ENCODE measurements around the gene HOXA11.

Gene HOXA11

GRCh38 chr7:27171637-27172314 is 13.3 kb downstream of the HOXA11 start:
- Histone ChIP-seq H3K4me3 (ENCODE audit: low read length) (no peak overlapping the region), H3K4me1 (ENCODE audit: control insufficient read depth, insufficient read depth, low read length) (peaks cover 4% of the 10 kb centered on the region; the same call in 1 of the 2 replicates), H3K27me3 (ENCODE audit: control insufficient read depth, insufficient read depth, low read length) (peaks cover 92% of the 10 kb centered on the region), H3K36me3 (ENCODE audit: control insufficient read depth, insufficient read depth, low read length) (no peaks in the 10 kb centered on the region), H3K9me3 (ENCODE audit: control insufficient read depth, insufficient read depth, low read length) (no peaks in the 10 kb centered on the region), H3K27ac (ENCODE audit: low read length) (no peak overlapping the region)
- no peak for DNase-seq (ENCODE audit: low read depth, low spot score)
- WGBS (ENCODE audit: insufficient coverage, insufficient read length): no CpG with 5 or more reads among the region's 30 CpGs

GRCh38 chr7:27171325-27171636 is 13.8 kb downstream of the HOXA11 start:
- DNase-seq (ENCODE audit: low read depth, low spot score): no peak
- Histone ChIP-seq H3K36me3 (ENCODE audit: control insufficient read depth, insufficient read depth, low read length) (no peaks in the 10 kb centered on the region), H3K4me1 (ENCODE audit: control insufficient read depth, insufficient read depth, low read length) (peaks cover 4% of the 10 kb centered on the region; the same call in 1 of the 2 replicates), H3K4me3 (ENCODE audit: low read length) (no peak overlapping the region), H3K27me3 (ENCODE audit: control insufficient read depth, insufficient read depth, low read length) (peaks cover 92% of the 10 kb centered on the region), H3K27ac (ENCODE audit: low read length) (no peak overlapping the region), H3K9me3 (ENCODE audit: control insufficient read depth, insufficient read depth, low read length) (no peaks in the 10 kb centered on the region)
- WGBS (ENCODE audit: insufficient coverage, insufficient read length): no CpG with 5 or more reads among the region's 8 CpGs

GRCh38 chr7:27170426-27171324 is 14.4 kb downstream of the HOXA11 start:
- no CpG with 5 or more reads among the region's 11 CpGs for WGBS (ENCODE audit: insufficient coverage, insufficient read length)
- Histone ChIP-seq H3K36me3 (ENCODE audit: control insufficient read depth, insufficient read depth, low read length) (no peaks in the 10 kb centered on the region), H3K4me3 (ENCODE audit: low read length) (no peak overlapping the region), H3K27ac (ENCODE audit: low read length) (no peak overlapping the region), H3K27me3 (ENCODE audit: control insufficient read depth, insufficient read depth, low read length) (peaks cover 92% of the 10 kb centered on the region), H3K4me1 (ENCODE audit: control insufficient read depth, insufficient read depth, low read length) (peaks cover 4% of the 10 kb centered on the region; the same call in 1 of the 2 replicates), H3K9me3 (ENCODE audit: control insufficient read depth, insufficient read depth, low read length) (no peaks in the 10 kb centered on the region)
- DNase-seq (ENCODE audit: low read depth, low spot score): no peak

DNA sequence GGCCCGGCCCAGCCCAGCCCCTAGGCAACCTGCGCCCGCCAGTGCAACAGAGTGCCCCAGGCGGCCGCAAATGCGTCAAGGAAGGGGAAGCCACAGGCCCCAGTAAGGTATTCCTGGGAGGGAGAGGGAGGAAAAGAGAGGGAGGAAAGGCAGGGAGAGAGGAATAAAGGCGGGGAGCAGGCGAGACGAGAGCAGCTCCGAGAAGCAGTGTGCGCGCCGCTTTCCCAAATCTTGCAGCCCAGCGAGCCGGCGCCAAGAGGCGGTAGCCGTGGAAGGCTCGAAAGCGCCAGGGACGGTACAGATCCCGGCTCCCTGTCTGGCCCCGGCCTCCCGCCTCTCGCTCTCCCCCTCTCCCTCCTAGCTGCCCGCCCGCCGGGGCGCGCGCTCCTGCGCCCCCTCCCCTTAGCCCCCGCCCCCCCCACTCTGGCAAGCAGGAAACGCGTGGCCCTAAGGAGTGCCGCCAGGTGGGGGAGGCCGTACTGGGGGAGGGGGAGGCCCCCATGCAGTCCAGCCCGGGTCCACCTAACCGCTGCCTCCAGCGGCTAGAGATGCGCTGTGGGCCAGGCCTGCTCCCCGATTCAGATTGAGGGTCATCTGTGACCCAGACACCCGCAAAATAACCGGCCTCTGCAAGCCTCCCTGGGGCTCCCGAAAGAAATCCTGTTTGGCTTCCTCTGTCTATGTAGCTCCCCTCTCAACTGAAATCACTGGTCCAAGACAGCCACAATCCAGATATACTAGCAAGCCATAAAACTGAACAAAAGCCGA is 15.2 kb downstream of the HOXA11 start:
- peaks cover 4% of the 10 kb centered on the region; the same call in 1 of the 2 replicates for H3K4me1 ChIP-seq (ENCODE audit: control insufficient read depth, insufficient read depth, low read length)
- no peaks in the 10 kb centered on the region; the same call in 1 of the 2 replicates for H3K36me3 ChIP-seq (ENCODE audit: control insufficient read depth, insufficient read depth, low read length)
- peaks cover 92% of the 10 kb centered on the region for H3K27me3 ChIP-seq (ENCODE audit: control insufficient read depth, insufficient read depth, low read length)
- H3K27ac ChIP-seq (ENCODE audit: low read length): no peak overlapping the region
- no peaks in the 10 kb centered on the region for H3K9me3 ChIP-seq (ENCODE audit: control insufficient read depth, insufficient read depth, low read length)
- H3K4me3 ChIP-seq (ENCODE audit: low read length): no peak overlapping the region
- DNase-seq (ENCODE audit: low read depth, low spot score): no peak
- WGBS (ENCODE audit: insufficient coverage, insufficient read length): no CpG with 5 or more reads among the region's 46 CpGs

GRCh38 chr7:27168265-27168947 is 16.6 kb downstream of the HOXA11 start:
- Histone ChIP-seq H3K9me3 (ENCODE audit: control insufficient read depth, insufficient read depth, low read length) (no peaks in the 10 kb centered on the region), H3K27me3 (ENCODE audit: control insufficient read depth, insufficient read depth, low read length) (peaks cover 92% of the 10 kb centered on the region), H3K4me3 (ENCODE audit: low read length) (no peak overlapping the region), H3K4me1 (ENCODE audit: control insufficient read depth, insufficient read depth, low read length) (peaks cover 2% of the 10 kb centered on the region; the same call in 1 of the 2 replicates), H3K27ac (ENCODE audit: low read length) (no peak overlapping the region), H3K36me3 (ENCODE audit: control insufficient read depth, insufficient read depth, low read length) (no peaks in the 10 kb centered on the region; the same call in 1 of the 2 replicates)
- WGBS (ENCODE audit: insufficient coverage, insufficient read length): no CpG with 5 or more reads among the region's 25 CpGs
- no peak for DNase-seq (ENCODE audit: low read depth, low spot score)

DNA sequence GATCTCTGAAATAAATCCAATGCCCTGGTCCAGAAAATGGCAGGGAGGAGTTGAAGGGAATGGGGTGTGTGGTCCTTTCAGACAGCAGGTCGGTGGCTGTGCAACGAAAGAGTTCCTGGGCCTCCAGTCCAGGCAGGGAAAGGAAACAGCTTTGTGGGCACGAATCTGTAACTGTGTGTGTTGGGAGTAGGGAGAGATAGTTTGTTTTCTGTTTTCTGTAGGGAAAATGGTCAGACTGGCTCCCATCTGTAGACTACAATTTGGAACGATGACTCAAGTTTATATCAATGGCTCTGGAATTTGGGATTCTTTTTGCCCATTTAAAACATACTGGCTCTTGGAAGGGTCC is 17.1 kb downstream of the HOXA11 start:
- H3K9me3 ChIP-seq (ENCODE audit: control insufficient read depth, insufficient read depth, low read length): no peaks in the 10 kb centered on the region
- peaks cover 92% of the 10 kb centered on the region for H3K27me3 ChIP-seq (ENCODE audit: control insufficient read depth, insufficient read depth, low read length)
- no peak overlapping the region for H3K4me3 ChIP-seq (ENCODE audit: low read length)
- no peaks in the 10 kb centered on the region; the same call in 1 of the 2 replicates for H3K36me3 ChIP-seq (ENCODE audit: control insufficient read depth, insufficient read depth, low read length)
- WGBS (ENCODE audit: insufficient coverage, insufficient read length): no CpG with 5 or more reads among the region's 4 CpGs
- no peaks in the 10 kb centered on the region for H3K4me1 ChIP-seq (ENCODE audit: control insufficient read depth, insufficient read depth, low read length)
- H3K27ac ChIP-seq (ENCODE audit: low read length): no peak overlapping the region
- DNase-seq (ENCODE audit: low read depth, low spot score): no peak

- whole genome bisulfite sequencing (ENCODE audit: insufficient coverage, insufficient read length): no CpG with 5 or more reads among the region's 50 CpGs
- H3K27ac ChIP-seq (ENCODE audit: low read length): no peak overlapping the region
- no peaks in the 10 kb centered on the region for H3K4me1 ChIP-seq (ENCODE audit: control insufficient read depth, insufficient read depth, low read length)
- H3K9me3 ChIP-seq (ENCODE audit: control insufficient read depth, insufficient read depth, low read length): no peaks in the 10 kb centered on the region
- H3K36me3 ChIP-seq (ENCODE audit: control insufficient read depth, insufficient read depth, low read length): no peaks in the 10 kb centered on the region; the same call in 1 of the 2 replicates
- no peak for DNase-seq (ENCODE audit: low read depth, low spot score)
- H3K27me3 ChIP-seq (ENCODE audit: control insufficient read depth, insufficient read depth, low read length): peaks cover 90% of the 10 kb centered on the region
- no peak overlapping the region for H3K4me3 ChIP-seq (ENCODE audit: low read length)
Observed at GRCh38 chr7:27166531-27167505, 18.2 kb downstream of the HOXA11 start.

DNA sequence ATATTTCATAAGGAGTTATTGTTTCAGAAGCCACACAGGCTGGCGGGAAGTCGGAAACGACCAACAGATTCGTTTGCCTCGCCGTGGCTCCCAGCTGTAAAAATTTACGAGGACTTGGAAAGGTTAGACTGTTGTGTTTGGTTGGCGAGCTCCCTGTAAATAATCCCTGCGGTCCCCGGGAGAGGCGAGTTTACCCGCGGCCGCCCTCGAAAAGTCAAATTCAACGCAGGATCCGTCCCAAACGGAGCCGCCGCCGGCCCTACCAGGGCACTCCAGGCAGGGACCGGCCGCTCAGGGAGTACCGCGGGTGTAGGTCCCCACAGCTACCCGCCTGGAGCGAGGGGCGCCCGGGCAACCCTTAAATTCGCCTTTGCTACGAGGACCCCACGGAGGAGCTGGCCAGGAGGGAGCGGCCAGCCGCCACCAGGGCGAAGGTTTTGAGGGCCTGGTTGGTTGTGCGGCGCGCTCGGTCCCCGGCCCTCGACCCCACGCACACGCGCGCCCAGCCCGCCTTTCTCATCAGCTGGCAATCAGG is 19.0 kb downstream of the HOXA11 start:
- WGBS (ENCODE audit: insufficient coverage, insufficient read length): no CpG with 5 or more reads among the region's 46 CpGs
- H3K27ac ChIP-seq (ENCODE audit: low read length): no peak overlapping the region
- no peaks in the 10 kb centered on the region for H3K9me3 ChIP-seq (ENCODE audit: control insufficient read depth, insufficient read depth, low read length)
- no peak for DNase-seq (ENCODE audit: low read depth, low spot score)
- H3K27me3 ChIP-seq (ENCODE audit: control insufficient read depth, insufficient read depth, low read length): peaks cover 90% of the 10 kb centered on the region
- no peak overlapping the region for H3K4me3 ChIP-seq (ENCODE audit: low read length)
- H3K4me1 ChIP-seq (ENCODE audit: control insufficient read depth, insufficient read depth, low read length): no peaks in the 10 kb centered on the region
- no peaks in the 10 kb centered on the region; the same call in 1 of the 2 replicates for H3K36me3 ChIP-seq (ENCODE audit: control insufficient read depth, insufficient read depth, low read length)
